Hypothalamus (tissue), 51 donors: ENCODE results near the gene GRID1.
"Not testable (repeated sequence)": the region's sequence is repeated elsewhere in the genome, so short reads cannot be mapped to it uniquely, and the experiment has no call there.

ENCODE experiments used
- DNase-seq, 51 donors: peaks; one replicate each; lab custom pipeline; 2025; lab: John Stamatoyannopoulos, UW

The GRID1 gene

GRCh38 chr10:86077871-86078638 is 288.5 kb downstream of the GRID1 start:
- DNase-seq = peak in 4 of 51 donors; percentile 11 to 33 (median 18)

GRCh38 chr10:86077271-86077670 is 289.3 kb downstream of the GRID1 start:
- DNase-seq = no peak

GRCh38 chr10:86076497-86076896 is 290.1 kb downstream of the GRID1 start:
- DNase-seq = not testable (repeated sequence)

GRCh38 chr10:86075512-86075911 is 291.1 kb downstream of the GRID1 start:
- DNase-seq = no peak

- DNase-seq = no peak
Observed at GRCh38 chr10:86074294-86074693, 292.3 kb downstream of the GRID1 start.

- no peak for DNase-seq
Observed at GRCh38 chr10:86073199-86073977, 293.2 kb downstream of the GRID1 start.

- no peak for DNase-seq
Observed at GRCh38 chr10:86072413-86072812, 294.2 kb downstream of the GRID1 start.

GRCh38 chr10:86071758-86072157 is 294.8 kb downstream of the GRID1 start:
- DNase-seq = no peak

GRCh38 chr10:86071145-86071544 is 295.4 kb downstream of the GRID1 start:
- DNase-seq = no peak

- no peak for DNase-seq
Observed at GRCh38 chr10:86070278-86070677, 296.3 kb downstream of the GRID1 start.

- DNase-seq = no peak
Observed at GRCh38 chr10:86068231-86069054, 298.2 kb downstream of the GRID1 start.

GRCh38 chr10:86067436-86068050 is 299.1 kb downstream of the GRID1 start:
- no peak for DNase-seq

GRCh38 chr10:86066696-86067095 is 299.9 kb downstream of the GRID1 start:
- DNase-seq = no peak

GRCh38 chr10:86065711-86066251 is 300.8 kb downstream of the GRID1 start:
- peak in 1 of 51 donors; percentile 7 for DNase-seq

GRCh38 chr10:86064931-86065662 is 301.5 kb downstream of the GRID1 start:
- DNase-seq = no peak

- DNase-seq = no peak
Observed at GRCh38 chr10:86064219-86064618, 302.4 kb downstream of the GRID1 start.

GRCh38 chr10:86063341-86063740 is 303.3 kb downstream of the GRID1 start:
- no peak for DNase-seq

- no peak for DNase-seq
Observed at GRCh38 chr10:86062647-86063145, 303.9 kb downstream of the GRID1 start.

GRCh38 chr10:86062198-86062550 is 304.4 kb downstream of the GRID1 start:
- no peak for DNase-seq
